HG03159 (cell line): ENCODE measurements around the gene GSTO2.

Source experiments
- ATAC-seq: cut with Tn5 transposase; IDR thresholded peaks from one replicate; pipeline ENCODE4 v1.9.1; 2021; ENCODE audit warnings: mild to moderate bottlenecking, moderate library complexity; ENCODE audit not compliant: unreplicated experiment

Gene GSTO2

GRCh38 chr10:104279550-104280259 is 10.7 kb downstream of the GSTO2 start:
- ATAC-seq: no peak

- ATAC-seq: no peak
These were observed 12.7 kb downstream of the GSTO2 start for GRCh38 chr10:104281694-104282093.

GRCh38 chr10:104284846-104285245 is 15.9 kb downstream of the GSTO2 start:
- no peak for ATAC-seq

DNA sequence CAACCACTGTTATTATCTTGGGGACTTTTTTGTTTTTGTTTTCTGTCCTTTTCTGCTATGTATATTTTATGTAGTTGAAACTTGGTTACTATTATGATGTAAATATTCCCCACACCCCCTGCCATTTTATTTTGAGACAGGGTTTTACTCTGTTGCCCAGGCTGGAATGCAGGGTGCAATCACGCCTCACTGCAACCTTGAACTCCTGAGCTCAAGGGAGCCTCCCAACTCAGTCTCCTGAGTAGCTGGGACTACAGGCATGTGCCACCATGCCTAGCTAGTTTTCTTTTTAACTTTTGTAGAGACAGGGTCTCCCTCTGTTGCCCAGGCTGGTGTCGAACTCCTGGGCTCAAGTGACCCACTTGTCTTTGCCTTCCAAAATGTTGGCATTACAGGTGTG is 18.0 kb downstream of the GSTO2 start:
- ATAC-seq: no peak

DNA sequence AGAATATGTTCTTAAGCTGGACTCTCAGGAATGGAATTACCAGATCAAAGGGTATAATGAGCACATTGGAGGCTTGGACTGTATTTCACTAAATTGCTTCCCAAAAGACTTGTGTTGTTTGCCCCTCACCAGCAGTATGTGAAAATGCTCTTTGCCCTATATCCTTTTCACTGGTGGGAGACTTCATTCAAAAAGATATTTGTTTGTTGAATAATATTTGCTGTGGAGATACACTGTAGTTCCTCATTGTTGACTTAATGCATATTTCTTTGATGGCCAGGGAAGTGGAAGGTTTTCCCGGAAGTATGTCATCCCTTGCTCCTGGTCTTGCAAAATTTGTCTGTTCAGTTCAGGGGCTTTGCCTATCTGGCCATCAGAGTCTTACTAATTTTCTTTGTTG is 19.4 kb downstream of the GSTO2 start:
- ATAC-seq: no peak

DNA sequence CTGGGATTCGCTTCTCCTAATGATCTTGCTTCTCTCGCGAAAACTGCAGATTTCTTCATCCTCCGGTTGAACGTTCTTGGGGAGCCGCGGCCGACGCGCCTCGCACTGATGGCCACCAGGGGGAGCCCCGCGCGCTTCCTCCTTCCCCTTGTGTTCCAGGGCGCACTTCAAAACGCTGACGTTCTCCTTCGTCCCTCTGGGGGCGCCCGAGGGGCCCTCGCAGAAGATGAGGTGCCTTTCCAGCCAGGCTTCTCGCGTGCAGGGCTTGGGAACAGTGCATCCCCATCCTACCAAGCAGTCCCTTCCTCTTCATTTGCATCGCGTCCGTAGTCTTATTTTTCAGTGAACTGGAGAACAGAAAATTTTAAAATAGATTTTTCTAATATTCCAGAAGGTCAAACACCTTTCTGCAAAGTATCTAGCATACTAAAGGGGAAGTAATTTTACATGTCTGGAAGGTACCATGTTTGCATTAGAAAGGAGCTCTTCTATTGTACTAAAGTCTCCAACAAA is 22.5 kb downstream of the GSTO2 start:
- ATAC-seq: peak; percentile 98

DNA sequence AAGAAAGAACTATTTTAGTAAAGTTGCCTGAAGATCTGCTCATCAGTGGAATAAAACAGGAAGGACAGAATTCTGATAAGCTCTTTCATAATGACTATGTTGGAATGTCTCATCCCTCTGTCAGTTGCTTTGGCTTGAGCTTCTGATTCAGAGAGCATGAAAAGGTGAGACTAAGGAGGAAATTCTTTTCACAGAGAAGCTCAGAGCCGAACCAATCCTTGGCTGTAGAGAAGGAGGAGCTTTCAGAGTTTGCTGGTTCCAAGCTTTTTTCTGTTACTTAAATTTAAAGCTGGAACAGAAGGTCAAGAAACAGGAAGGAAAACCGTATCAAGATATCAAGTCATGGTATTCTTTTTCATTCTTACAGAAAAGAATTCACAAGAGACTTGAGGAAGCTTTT is 24.0 kb downstream of the GSTO2 start:
- no peak for ATAC-seq

DNA sequence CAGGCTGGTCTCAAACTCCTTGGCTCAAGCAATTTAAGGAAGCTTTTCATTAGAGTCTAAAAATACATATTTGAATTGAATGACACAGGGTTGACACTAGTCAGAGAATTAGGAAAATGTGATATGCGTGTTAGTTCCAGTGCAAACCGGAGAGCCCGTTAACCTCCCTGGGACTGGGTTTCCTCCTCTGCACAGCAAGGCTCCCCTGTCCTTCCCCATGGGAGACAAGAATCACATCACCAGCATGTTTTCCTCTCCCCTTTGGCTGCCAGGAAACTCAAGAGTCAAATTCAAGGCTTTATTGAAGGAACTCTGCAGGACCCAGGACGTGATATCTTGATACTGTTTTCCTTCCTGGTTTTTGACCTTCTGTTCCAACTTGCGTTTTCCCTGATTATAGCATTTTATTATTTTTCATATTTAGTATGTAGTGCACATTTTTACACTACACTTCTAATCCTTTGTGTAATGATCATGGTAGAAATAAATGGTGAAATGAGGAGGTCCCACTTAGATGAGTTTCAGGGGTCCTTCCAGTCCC is 24.9 kb downstream of the GSTO2 start:
- ATAC-seq: no peak

DNA sequence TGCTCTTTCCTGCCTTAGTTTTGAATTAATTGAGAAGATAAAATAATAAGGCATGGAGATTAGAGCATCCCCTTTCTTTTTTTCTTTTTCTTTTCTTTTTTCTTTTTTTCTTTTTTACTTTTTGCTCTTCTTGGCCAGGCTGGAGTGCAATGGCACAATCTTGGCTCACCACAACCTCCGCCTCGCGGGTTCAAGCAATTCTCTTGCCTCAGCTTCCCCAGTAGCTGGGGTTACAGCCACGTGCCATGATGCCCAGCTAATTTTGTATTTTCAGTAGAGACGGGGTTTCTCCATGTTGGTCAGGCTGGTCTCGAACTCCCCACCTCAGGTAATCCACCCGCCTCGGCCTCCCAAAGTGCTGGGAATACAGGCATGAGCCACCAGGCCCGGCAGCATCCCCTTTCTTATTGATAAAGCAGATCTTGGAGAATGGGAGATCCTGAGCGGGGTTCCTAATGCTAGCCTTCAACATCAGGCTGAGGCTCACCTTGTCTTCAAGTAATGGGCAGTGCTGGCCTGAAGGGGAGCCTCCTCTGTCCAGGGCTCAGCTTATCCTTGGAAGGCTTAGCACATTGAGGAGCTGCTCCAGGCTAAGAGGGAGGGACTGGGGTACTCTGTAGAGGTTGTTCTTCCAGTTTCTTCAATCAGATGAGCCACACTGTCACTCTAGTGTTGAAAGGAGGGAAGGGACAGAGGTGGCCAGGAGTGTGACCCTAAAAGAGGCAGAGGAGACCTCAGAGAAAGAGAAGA is 27.9 kb downstream of the GSTO2 start:
- no peak for ATAC-seq

DNA sequence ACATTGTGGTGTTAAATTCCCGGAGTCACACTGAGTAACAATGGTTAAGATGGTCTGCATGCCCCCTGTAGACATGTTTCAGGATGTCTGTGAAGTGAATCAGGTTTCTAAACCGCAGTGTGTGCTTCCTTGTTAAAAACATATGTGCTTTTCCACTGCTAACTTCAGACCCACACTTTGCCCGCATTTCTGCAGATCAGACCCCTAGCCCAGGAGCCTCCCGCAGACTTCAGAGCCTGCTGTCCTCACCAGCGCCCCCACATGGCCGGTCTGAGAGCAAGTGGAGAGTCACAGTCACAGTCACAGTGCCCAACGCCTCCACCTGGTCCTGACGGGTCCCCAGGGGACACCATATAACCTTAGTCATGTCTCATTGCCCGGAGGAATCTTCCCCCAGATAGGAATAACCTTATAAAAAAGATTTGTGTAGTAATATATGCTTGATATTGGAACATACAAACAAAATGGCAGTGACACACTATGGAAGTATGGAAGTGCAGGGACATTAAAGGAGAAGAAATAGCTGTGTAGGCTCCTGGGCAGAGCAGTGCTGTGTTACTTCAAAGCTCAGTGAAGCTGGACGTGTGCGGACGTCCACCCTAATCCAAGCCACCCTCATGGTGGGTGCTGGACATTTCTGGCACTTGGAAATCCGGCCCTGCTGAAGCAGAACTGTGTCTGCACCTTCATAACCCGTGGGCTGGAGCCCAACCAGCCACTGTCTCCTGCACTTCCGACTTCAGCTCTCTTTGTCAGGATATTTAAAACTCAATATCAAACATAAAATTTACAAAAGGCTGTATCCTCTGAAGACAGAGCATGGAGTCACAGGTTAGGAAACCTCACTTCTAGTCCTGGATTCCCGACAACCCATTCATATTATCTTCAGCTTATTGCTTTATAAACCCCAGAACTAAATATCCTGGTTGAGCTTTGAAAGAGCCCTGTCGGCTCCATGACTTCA is 29.0 kb downstream of the GSTO2 start:
- ATAC-seq: no peak

DNA sequence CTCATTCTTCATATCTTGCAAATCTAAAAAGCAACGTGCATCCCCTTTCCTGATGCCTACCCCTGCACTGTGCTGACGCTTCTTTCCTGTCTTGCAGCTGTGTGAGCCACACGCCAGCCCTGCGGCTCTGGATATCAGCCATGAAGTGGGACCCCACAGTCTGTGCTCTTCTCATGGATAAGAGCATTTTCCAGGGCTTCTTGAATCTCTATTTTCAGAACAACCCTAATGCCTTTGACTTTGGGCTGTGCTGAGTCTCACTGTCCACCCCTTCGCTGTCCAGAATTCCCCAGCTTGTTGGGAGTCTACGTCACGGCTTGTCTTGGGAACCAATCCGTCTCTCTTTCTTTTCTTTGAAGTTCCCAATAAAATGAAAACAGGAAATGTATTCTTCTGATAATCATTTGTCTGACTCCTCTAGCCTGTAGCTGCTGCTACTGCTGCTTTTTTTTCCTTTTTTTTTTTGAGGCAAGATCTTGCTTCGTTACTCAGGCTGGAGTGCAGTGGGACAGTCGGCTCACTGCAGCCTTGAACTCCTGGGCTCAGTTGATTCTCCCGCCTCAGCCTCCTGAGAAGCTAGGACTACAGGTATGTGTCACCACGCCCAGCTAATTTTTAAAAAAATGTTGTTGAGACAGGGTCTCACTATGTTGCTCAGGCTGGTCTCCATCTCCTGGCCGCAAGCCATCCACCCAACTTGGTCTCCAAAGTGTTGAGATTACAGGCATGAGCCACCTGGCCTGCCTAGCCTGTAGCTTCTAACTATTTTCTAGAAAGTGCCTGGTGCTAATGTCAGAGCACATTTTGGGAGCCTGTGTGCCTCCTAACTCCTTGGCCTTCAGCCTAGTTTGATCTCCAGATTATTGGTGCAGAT is 30.3 kb downstream of the GSTO2 start:
- ATAC-seq: no peak

DNA sequence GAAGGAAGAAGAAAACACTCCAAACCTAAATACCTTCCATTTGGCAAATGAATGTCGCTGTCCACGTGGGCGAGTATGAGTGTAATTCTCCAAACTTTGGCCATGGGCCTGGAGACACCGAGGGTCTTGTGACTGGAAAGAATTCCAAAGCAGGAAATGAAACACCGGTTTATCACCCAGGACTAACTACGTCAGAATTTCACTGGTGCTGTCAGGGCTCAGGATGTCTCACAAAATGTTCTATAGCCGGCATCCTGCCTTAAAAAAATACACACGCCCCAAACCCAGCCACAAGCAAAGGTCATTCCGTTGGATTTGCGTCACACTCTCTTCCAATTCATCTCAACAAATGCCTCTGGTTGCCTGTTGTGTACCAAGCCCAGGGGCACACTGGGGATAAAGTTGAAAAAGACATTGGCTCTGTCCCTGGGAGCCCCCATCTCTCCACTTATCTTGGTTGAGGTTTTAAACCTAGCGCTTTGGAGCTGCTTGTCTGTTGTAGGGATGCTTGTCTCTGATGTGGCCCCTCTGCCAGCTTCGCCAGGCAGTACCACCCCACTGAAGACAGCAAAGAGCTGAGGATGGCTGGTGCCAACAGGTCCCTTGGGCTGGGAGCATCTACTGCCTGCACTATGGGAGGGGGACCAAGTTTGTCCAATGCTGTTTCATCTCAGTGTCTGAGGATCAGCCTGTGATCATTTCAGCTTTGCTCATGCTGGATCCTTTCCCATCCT is 31.2 kb downstream of the GSTO2 start:
- no peak for ATAC-seq

DNA sequence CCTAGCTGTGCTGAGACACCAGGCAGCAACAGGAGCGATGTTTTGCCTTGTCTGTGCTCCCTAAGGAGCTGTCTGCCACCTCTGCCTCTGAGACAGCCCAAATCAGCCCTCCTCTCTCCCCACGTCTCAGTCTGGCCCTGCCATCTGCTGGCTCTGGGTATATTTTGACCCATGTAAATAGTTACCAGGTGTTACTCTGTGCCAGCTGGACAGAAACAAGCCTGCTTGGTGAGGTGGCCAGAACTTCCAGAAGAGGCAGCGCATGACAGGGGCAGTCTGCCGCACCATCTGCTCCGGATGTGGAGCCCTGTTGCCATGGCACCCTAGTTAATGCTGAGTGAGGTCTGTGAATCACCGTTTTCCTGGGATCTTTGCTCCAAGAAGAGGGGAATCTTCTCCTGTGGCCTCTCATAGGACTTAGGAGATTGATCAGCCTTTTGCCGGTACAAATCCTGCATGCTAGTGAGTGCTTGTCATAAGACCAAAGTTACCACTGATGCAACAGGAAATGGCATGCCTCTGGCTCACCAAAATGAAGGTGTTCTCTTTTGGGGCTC is 31.8 kb downstream of the GSTO2 start:
- no peak for ATAC-seq

- ATAC-seq: no peak
These were observed 33.1 kb downstream of the GSTO2 start for GRCh38 chr10:104301907-104302690.

GRCh38 chr10:104303594-104304355 is 34.8 kb downstream of the GSTO2 start:
- no peak for ATAC-seq

GRCh38 chr10:104304356-104304745 is 35.4 kb downstream of the GSTO2 start:
- ATAC-seq: no peak

GRCh38 chr10:104304927-104305326 is 35.9 kb downstream of the GSTO2 start:
- ATAC-seq: no peak
